ENCODE measurements around the gene GABBR2.
"Not testable (repeated sequence)": the region's sequence is repeated elsewhere in the genome, so short reads cannot be mapped to it uniquely, and the experiment has no call there.

The GABBR2 gene

DNA sequence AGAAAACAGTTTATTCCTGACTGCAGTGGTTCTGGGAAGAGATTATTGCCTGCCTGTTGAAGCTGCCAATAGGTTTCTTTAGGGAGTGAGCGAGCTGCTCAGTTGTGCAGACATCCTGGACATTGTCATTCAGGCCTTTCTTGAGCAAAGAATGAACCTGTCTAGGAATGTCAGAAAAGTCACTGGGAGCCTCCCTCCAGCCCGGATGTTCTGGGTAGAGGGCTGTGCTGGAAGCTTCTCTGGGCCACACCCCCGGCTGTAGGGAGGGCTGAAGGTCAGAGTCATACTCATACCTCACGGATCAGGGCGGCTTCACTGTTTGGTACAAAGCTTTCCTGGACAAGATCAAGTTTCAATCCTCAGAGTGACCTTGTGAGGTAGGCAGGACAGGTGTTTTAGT is 419.9 kb downstream of the GABBR2 start:
- Histone ChIP-seq H3K79me2 (no peaks in the 10 kb centered on the region), H3K9me3 (ENCODE audit: control insufficient read depth, low read length) (no peaks in the 10 kb centered on the region), H3K36me3 (ENCODE audit: control insufficient read depth, insufficient read depth, low read length) (no peaks in the 10 kb centered on the region), H3K27ac (no peak overlapping the region), H3K4me1 (no peaks in the 10 kb centered on the region), H3K9ac (no peak overlapping the region), H3K27me3 (ENCODE audit: control insufficient read depth, insufficient read depth, low read length) (no peaks in the 10 kb centered on the region), H3K4me2 (ENCODE audit: low read length) (no peak overlapping the region), H3K4me3 (ENCODE audit: low read depth, low read length) (no peak overlapping the region), H2AFZ (peak overlapping the region; percentile 33)
- TF ChIP-seq, protein P1, sequence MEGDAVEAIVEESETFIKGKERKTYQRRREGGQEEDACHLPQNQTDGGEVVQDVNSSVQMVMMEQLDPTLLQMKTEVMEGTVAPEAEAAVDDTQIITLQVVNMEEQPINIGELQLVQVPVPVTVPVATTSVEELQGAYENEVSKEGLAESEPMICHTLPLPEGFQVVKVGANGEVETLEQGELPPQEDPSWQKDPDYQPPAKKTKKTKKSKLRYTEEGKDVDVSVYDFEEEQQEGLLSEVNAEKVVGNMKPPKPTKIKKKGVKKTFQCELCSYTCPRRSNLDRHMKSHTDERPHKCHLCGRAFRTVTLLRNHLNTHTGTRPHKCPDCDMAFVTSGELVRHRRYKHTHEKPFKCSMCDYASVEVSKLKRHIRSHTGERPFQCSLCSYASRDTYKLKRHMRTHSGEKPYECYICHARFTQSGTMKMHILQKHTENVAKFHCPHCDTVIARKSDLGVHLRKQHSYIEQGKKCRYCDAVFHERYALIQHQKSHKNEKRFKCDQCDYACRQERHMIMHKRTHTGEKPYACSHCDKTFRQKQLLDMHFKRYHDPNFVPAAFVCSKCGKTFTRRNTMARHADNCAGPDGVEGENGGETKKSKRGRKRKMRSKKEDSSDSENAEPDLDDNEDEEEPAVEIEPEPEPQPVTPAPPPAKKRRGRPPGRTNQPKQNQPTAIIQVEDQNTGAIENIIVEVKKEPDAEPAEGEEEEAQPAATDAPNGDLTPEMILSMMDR (IDR thresholded peaks at IDR 0.05), result no peak

DNA sequence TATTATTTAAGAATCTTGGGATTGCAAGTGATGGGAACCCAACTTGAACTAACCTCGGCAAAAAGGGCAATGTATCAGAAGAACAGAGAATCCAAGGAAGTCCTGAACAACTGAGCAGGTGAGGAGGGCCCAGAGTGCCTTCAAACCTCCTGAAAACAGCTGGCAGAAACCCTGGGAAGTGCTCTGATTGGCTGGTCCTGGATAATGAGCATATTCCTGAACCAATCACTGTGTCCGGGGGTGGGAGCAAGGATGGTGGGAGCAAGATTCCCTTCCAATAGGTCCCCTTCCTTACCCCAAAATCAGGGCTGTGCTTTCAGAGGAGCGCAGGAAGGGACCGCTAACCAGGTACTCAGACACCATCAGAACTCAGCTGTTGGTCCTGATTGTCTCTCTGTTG is 421.4 kb downstream of the GABBR2 start:
- H3K4me2 ChIP-seq (ENCODE audit: low read length), result no peak overlapping the region
- TF ChIP-seq, protein P1 (IDR thresholded peaks at IDR 0.05), result no peak

DNA sequence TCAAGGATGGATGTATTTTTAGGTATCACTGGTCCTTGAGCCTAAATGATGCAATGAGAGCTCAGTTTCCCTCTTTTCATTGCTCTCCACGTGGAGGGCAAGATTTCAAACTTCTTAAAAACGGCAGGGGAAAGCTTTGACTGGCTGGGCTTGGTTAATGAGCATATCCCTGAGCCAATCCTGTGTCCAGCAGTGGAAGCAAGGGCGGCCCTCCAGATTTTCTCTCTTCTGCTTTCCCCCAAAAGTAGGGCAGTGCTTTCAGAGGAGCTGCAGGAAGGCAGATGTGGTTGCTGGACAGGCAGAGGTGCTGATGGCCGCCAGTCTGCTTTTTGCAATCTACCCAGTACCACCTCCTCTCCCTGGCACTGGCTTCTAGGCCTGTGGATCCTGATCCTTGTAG is 423.3 kb downstream of the GABBR2 start:
- TF ChIP-seq, protein P1 (IDR thresholded peaks at IDR 0.05), result no peak

More for the DNA sequence above, 421.4 kb downstream of the GABBR2 start:
- Histone ChIP-seq H3K27me3 (ENCODE audit: control insufficient read depth, insufficient read depth, low read length) (no peaks in the 10 kb centered on the region), H3K36me3 (ENCODE audit: control insufficient read depth, insufficient read depth, low read length) (no peaks in the 10 kb centered on the region), H2AFZ (no peak overlapping the region), H3K27ac (no peak overlapping the region), H3K79me2 (no peaks in the 10 kb centered on the region), H3K4me3 (ENCODE audit: low read depth, low read length) (no peak overlapping the region), H3K4me1 (no peaks in the 10 kb centered on the region), H3K9ac (no peak overlapping the region), H3K9me3 (ENCODE audit: control insufficient read depth, low read length) (no peaks in the 10 kb centered on the region)

DNA sequence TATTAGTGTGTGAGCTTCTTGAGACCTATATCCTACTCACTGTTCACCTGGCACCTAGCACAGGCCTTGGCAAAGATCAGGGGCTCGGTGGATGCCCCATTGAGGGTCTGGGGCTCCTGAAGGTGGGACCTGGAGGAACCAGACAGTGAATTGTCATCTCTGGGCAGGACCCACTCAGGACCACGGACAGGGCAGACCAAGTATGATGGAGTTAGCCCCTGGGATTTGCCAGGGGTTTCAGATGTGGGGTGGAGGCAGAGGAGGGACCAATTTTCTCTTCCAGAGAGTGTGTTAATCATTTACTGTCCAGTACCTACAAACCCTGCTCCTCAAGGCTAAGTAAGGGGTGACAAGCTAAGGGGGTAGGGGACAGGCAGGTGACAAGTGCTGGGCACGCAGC is 424.0 kb downstream of the GABBR2 start:
- H3K9me3 ChIP-seq (ENCODE audit: control insufficient read depth, low read length), result no peaks in the 10 kb centered on the region
- no peak overlapping the region for H3K4me2 ChIP-seq (ENCODE audit: low read length)
- no peak overlapping the region for H2AFZ ChIP-seq
- no peaks in the 10 kb centered on the region for H3K27me3 ChIP-seq (ENCODE audit: control insufficient read depth, insufficient read depth, low read length)
- no peaks in the 10 kb centered on the region for H3K36me3 ChIP-seq (ENCODE audit: control insufficient read depth, insufficient read depth, low read length)
- no peak overlapping the region for H3K4me3 ChIP-seq (ENCODE audit: low read depth, low read length)
- H3K9ac ChIP-seq, result no peak overlapping the region
- H3K27ac ChIP-seq, result no peak overlapping the region
- TF ChIP-seq, protein P1 (IDR thresholded peaks at IDR 0.05), result no peak
- no peaks in the 10 kb centered on the region for H3K4me1 ChIP-seq
- no peaks in the 10 kb centered on the region for H3K79me2 ChIP-seq

More for the DNA sequence above, 423.3 kb downstream of the GABBR2 start:
- Histone ChIP-seq H3K4me3 (ENCODE audit: low read depth, low read length) (no peak overlapping the region), H3K4me2 (ENCODE audit: low read length) (no peak overlapping the region), H3K79me2 (no peaks in the 10 kb centered on the region), H3K36me3 (ENCODE audit: control insufficient read depth, insufficient read depth, low read length) (no peaks in the 10 kb centered on the region), H3K9ac (no peak overlapping the region), H3K27ac (no peak overlapping the region), H3K27me3 (ENCODE audit: control insufficient read depth, insufficient read depth, low read length) (no peaks in the 10 kb centered on the region), H2AFZ (no peak overlapping the region), H3K4me1 (no peaks in the 10 kb centered on the region), H3K9me3 (ENCODE audit: control insufficient read depth, low read length) (no peaks in the 10 kb centered on the region)

DNA sequence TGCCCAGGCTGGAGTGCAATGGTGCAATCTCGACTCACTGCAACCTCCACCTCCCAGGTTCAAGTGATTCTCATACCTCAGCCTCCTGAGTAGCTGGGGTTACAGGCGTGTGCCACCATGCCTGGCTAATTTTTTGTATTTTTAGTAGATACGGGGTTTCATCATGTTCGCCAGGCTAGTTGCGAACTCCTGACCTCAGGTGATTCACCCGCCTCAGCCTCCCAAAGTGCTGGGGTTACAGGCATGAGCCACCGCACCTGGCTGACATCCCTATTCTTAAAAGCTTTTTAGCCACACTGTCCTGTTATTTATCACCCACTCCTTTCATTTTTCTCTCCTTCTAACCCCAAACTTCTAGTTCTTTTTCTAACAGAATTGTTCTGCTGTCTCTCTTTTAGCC is 425.6 kb downstream of the GABBR2 start:
- H3K4me2 ChIP-seq (ENCODE audit: low read length); H3K9ac ChIP-seq; H3K27me3 ChIP-seq (ENCODE audit: control insufficient read depth, insufficient read depth, low read length); H3K4me3 ChIP-seq (ENCODE audit: low read depth, low read length); H2AFZ ChIP-seq; H3K27ac ChIP-seq; H3K9me3 ChIP-seq (ENCODE audit: control insufficient read depth, low read length); H3K36me3 ChIP-seq (ENCODE audit: control insufficient read depth, insufficient read depth, low read length); H3K79me2 ChIP-seq; H3K4me1 ChIP-seq: not testable (repeated sequence)
